Measurements from ENCODE around the gene MYO9A.

The MYO9A gene

GRCh38 chr15:71841563-71841962, 276.4 kb downstream of the MYO9A start:
- ATAC-seq (ENCODE audit: low read depth) (no peak), DNase-seq (ENCODE audit: low spot score) (no peak)
- Histone ChIP-seq H3K4me3 (ENCODE audit: severe bottlenecking) (no peak overlapping the region), H3K4me1 (ENCODE audit: insufficient read depth, poor library complexity, severe bottlenecking) (no peaks in the 10 kb centered on the region), H3K27ac (ENCODE audit: poor library complexity, severe bottlenecking) (no peak overlapping the region), H3K27me3 (ENCODE audit: insufficient read depth, poor library complexity, severe bottlenecking) (no peaks in the 10 kb centered on the region), H3K36me3 (ENCODE audit: low read depth) (peaks cover 13% of the 10 kb centered on the region), H3K9me3 (ENCODE audit: severe bottlenecking) (no peaks in the 10 kb centered on the region)
- no peak for TF ChIP-seq CTCF (IDR thresholded peaks at IDR 0.05; ENCODE audit: poor library complexity, severe bottlenecking)

GRCh38 chr15:71830981-71831380, 287.0 kb downstream of the MYO9A start:
- peaks cover 33% of the 10 kb centered on the region for H3K36me3 ChIP-seq (ENCODE audit: low read depth)
- ATAC-seq (ENCODE audit: low read depth) (no peak), DNase-seq (ENCODE audit: low spot score) (no peak)
- H3K27me3 ChIP-seq (ENCODE audit: insufficient read depth, poor library complexity, severe bottlenecking), result no peaks in the 10 kb centered on the region
- no peak overlapping the region for H3K27ac ChIP-seq (ENCODE audit: poor library complexity, severe bottlenecking)
- H3K4me3 ChIP-seq (ENCODE audit: severe bottlenecking), result no peak overlapping the region
- H3K9me3 ChIP-seq (ENCODE audit: severe bottlenecking), result no peaks in the 10 kb centered on the region
- no peak for TF ChIP-seq CTCF (IDR thresholded peaks at IDR 0.05; ENCODE audit: poor library complexity, severe bottlenecking)
- H3K4me1 ChIP-seq (ENCODE audit: insufficient read depth, poor library complexity, severe bottlenecking), result no peaks in the 10 kb centered on the region

- no peak for TF ChIP-seq CTCF (IDR thresholded peaks at IDR 0.05; ENCODE audit: poor library complexity, severe bottlenecking)
- Histone ChIP-seq H3K9me3 (ENCODE audit: severe bottlenecking) (peaks cover 3% of the 10 kb centered on the region), H3K36me3 (ENCODE audit: low read depth) (peaks cover 41% of the 10 kb centered on the region), H3K27me3 (ENCODE audit: insufficient read depth, poor library complexity, severe bottlenecking) (no peaks in the 10 kb centered on the region), H3K27ac (ENCODE audit: poor library complexity, severe bottlenecking) (no peak overlapping the region), H3K4me1 (ENCODE audit: insufficient read depth, poor library complexity, severe bottlenecking) (no peaks in the 10 kb centered on the region), H3K4me3 (ENCODE audit: severe bottlenecking) (no peak overlapping the region)
- ATAC-seq (ENCODE audit: low read depth), result no peak
- no peak for DNase-seq (ENCODE audit: low spot score)
These were observed 291.8 kb downstream of the MYO9A start for GRCh38 chr15:71826196-71826595.

GRCh38 chr15:71825021-71825730, 292.8 kb downstream of the MYO9A start:
- ATAC-seq (ENCODE audit: low read depth), result no peak
- H3K36me3 ChIP-seq (ENCODE audit: low read depth), result peaks cover 41% of the 10 kb centered on the region
- no peak overlapping the region for H3K27ac ChIP-seq (ENCODE audit: poor library complexity, severe bottlenecking)
- no peak overlapping the region for H3K4me3 ChIP-seq (ENCODE audit: severe bottlenecking)
- H3K27me3 ChIP-seq (ENCODE audit: insufficient read depth, poor library complexity, severe bottlenecking), result no peaks in the 10 kb centered on the region
- no peaks in the 10 kb centered on the region for H3K4me1 ChIP-seq (ENCODE audit: insufficient read depth, poor library complexity, severe bottlenecking)
- no peak for TF ChIP-seq CTCF (IDR thresholded peaks at IDR 0.05; ENCODE audit: poor library complexity, severe bottlenecking)
- H3K9me3 ChIP-seq (ENCODE audit: severe bottlenecking), result peaks cover 3% of the 10 kb centered on the region
- no peak for DNase-seq (ENCODE audit: low spot score)

GRCh38 chr15:71823801-71824200, 294.1 kb downstream of the MYO9A start:
- no peak for TF ChIP-seq CTCF (IDR thresholded peaks at IDR 0.05; ENCODE audit: poor library complexity, severe bottlenecking)
- no peak overlapping the region for H3K4me3 ChIP-seq (ENCODE audit: severe bottlenecking)
- DNase-seq (ENCODE audit: low spot score) (no peak), ATAC-seq (ENCODE audit: low read depth) (no peak)
- H3K27me3 ChIP-seq (ENCODE audit: insufficient read depth, poor library complexity, severe bottlenecking), result no peaks in the 10 kb centered on the region
- peaks cover 3% of the 10 kb centered on the region for H3K9me3 ChIP-seq (ENCODE audit: severe bottlenecking)
- peaks cover 41% of the 10 kb centered on the region for H3K36me3 ChIP-seq (ENCODE audit: low read depth)
- H3K27ac ChIP-seq (ENCODE audit: poor library complexity, severe bottlenecking), result no peak overlapping the region
- H3K4me1 ChIP-seq (ENCODE audit: insufficient read depth, poor library complexity, severe bottlenecking), result no peaks in the 10 kb centered on the region
